Keratinocyte (primary cell): ENCODE data around the gene POU6F2. TPM values are rescaled to one million over a fixed set of nuclear protein-coding genes. Genes with fewer than 3 reads are reported as not detected.

Experiments used
- DNase-seq: peaks from one replicate; pipeline ENCODE4 v3.0.0-alpha.2; 2011; ENCODE audit warnings: low read depth, missing footprints, low spot score
- FAIRE-seq: peaks from 2 replicates; lab custom pipeline; 2011; peaks lifted over from hg19 to GRCh38; lab: Jason Lieb, UNC
- H2AFZ ChIP-seq: 2 replicates; pipeline ENCODE4 v1.6.0; 2012; ENCODE audit warnings: low read length, control low read depth, inconsistent platforms; ENCODE audit not compliant: control insufficient read depth
- H3K27ac ChIP-seq: 2 replicates; pipeline ENCODE4 v1.5.1; 2011; ENCODE audit warnings: low read length; ENCODE audit not compliant: control insufficient read depth, insufficient read depth
- H3K27me3 ChIP-seq: 3 replicates; pipeline ENCODE4 v1.6.0; 2011; ENCODE audit warnings: low read length; ENCODE audit not compliant: control insufficient read depth, insufficient read depth; ENCODE audit errors: extremely low read depth
- H3K36me3 ChIP-seq, 2 experiments: 2 replicates in 1 of 2; 3 replicates in 1 of 2; pipeline ENCODE4 v1.5.1; 2011; ENCODE audit warnings: low read length in 2 of 2, mild to moderate bottlenecking in 1 of 2; ENCODE audit not compliant: control insufficient read depth in 2 of 2, insufficient read depth in 2 of 2; ENCODE audit errors: extremely low read depth in 1 of 2
- H3K4me1 ChIP-seq: 3 replicates; pipeline ENCODE4 v1.5.1; 2011; ENCODE audit warnings: low read length; ENCODE audit not compliant: control insufficient read depth, insufficient read depth; ENCODE audit errors: extremely low read depth
- H3K4me2 ChIP-seq: 3 replicates; pipeline ENCODE4 v1.6.0; 2011; ENCODE audit warnings: low read depth, low read length; ENCODE audit not compliant: control insufficient read depth, insufficient read depth; ENCODE audit errors: extremely low read depth
- H3K4me3 ChIP-seq, 3 experiments: fragments of 200-600 bp in 1 of 3; sonication (generic) in 1 of 3; 2 replicates in 2 of 3; 3 replicates in 1 of 3; pipeline ENCODE4 v1.5.1; 2011 to 2016; ENCODE audit warnings: low read length in 3 of 3, mild to moderate bottlenecking in 3 of 3, control low read depth in 2 of 3, inconsistent platforms in 1 of 3, low read depth in 1 of 3, mixed read lengths in 1 of 3, mixed run types in 1 of 3, moderate library complexity in 1 of 3; ENCODE audit not compliant: control insufficient read depth in 2 of 3, insufficient read depth in 2 of 3; ENCODE audit errors: extremely low read depth in 1 of 3
- H3K79me2 ChIP-seq: 2 replicates; pipeline ENCODE4 v1.6.0; 2012; ENCODE audit warnings: low read length; ENCODE audit not compliant: control insufficient read depth, insufficient read depth
- H3K9ac ChIP-seq: 3 replicates; pipeline ENCODE4 v1.6.0; 2011; ENCODE audit warnings: low read length; ENCODE audit not compliant: control insufficient read depth, insufficient read depth; ENCODE audit errors: extremely low read depth
- H3K9me1 ChIP-seq: 3 replicates; pipeline ENCODE4 v1.6.0; 2011; ENCODE audit warnings: low read length; ENCODE audit not compliant: control insufficient read depth, insufficient read depth; ENCODE audit errors: extremely low read depth
- H3K9me3 ChIP-seq: 2 replicates; pipeline ENCODE4 v1.5.1; 2012; ENCODE audit warnings: low read depth, low read length; ENCODE audit not compliant: control insufficient read depth
- H4K20me1 ChIP-seq: 3 replicates; pipeline ENCODE4 v1.6.0; 2011; ENCODE audit warnings: low read length; ENCODE audit not compliant: control insufficient read depth, insufficient read depth; ENCODE audit errors: extremely low read depth
- CTCF ChIP-seq, 3 experiments: IDR thresholded peaks in 1 of 3; conservative IDR thresholded peaks in 1 of 3; optimal IDR thresholded peaks in 1 of 3; 2 replicates in 2 of 3; 3 replicates in 1 of 3; pipeline versions ENCODE3 to v1.5.1; 2011; ENCODE audit warnings: low read length in 3 of 3, mild to moderate bottlenecking in 3 of 3, moderate library complexity in 2 of 3, control low read depth in 1 of 3, inconsistent platforms in 1 of 3; ENCODE audit not compliant: insufficient read depth in 2 of 3; ENCODE audit errors: extremely low read depth in 1 of 3
- EZH2 ChIP-seq: IDR thresholded peaks from one replicate; pipeline ENCODE4 v1.6.1; 2012; ENCODE audit warnings: inconsistent platforms, mild to moderate bottlenecking, low read length, moderate library complexity
- dilution Hi-C: fragments of 300-500 bp; cut with MboI; formaldehyde crosslinking; loops from one replicate; pipeline ENCODE4 v1.7.0; 2020; ENCODE audit warnings: low sequenced_read_pairs; ENCODE audit not compliant: extremely low pct_ligation_motif_present
- polyA plus RNA-seq, 5 experiments: library from polyadenylated mRNA; depleted of rRNA in 3 of 5; stranded (reverse) in 3 of 5; stranded (forward) in 1 of 5; unstranded in 1 of 5; fragments of >200 nt; gene quantifications; 1 replicate in 1 of 5; 2 replicates in 3 of 5; 3 replicates in 1 of 5; pipeline versions ENCODE4 v1.2.1 to v1.2.3, GENCODE V29; 2011 to 2012; ENCODE audit warnings: missing spikeins in 2 of 5, low read depth in 1 of 5, low replicate concordance in 1 of 5

The POU6F2 gene
- polyA plus RNA-seq, 1 donor (not counting 4 experiments of a cell fraction or from before 2014, with no cell fraction given) = not detected

GRCh38 chr7:39490296-39490695 lies 512.6 kb downstream of the POU6F2 start:
- no peaks in the 10 kb centered on the region for H3K27me3 ChIP-seq
- no peak overlapping the region for H3K4me3 ChIP-seq
- no peaks in the 10 kb centered on the region for H3K4me1 ChIP-seq
- no peak for DNase-seq
- no peak for FAIRE-seq
- no peaks in the 10 kb centered on the region for H3K36me3 ChIP-seq
- no peak overlapping the region for H2AFZ ChIP-seq
- H4K20me1 ChIP-seq = no peaks in the 10 kb centered on the region
- no peak overlapping the region for H3K27ac ChIP-seq
- no peak overlapping the region for H3K9ac ChIP-seq
- H3K9me3 ChIP-seq = no peaks in the 10 kb centered on the region
- no peaks in the 10 kb centered on the region for H3K9me1 ChIP-seq
- dilution Hi-C loops = no loop called here
- no peak overlapping the region for H3K4me2 ChIP-seq
- no peak for TF ChIP-seq CTCF (optimal IDR thresholded peaks at IDR 0.05 in 1 of 3, IDR thresholded peaks at IDR 0.05 in 1 of 3, conservative IDR thresholded peaks at IDR 0.05 in 1 of 3; ENCODE audit: extremely low read depth in 1 of 3, insufficient read depth in 2 of 3, low read length in 3 of 3)
- TF ChIP-seq EZH2 = no peak
- no peaks in the 10 kb centered on the region for H3K79me2 ChIP-seq

- Histone ChIP-seq H3K9ac (no peak overlapping the region), H4K20me1 (no peaks in the 10 kb centered on the region), H3K4me1 (no peaks in the 10 kb centered on the region), H2AFZ (no peak overlapping the region), H3K4me2 (no peak overlapping the region), H3K27ac (no peak overlapping the region), H3K36me3 (no peaks in the 10 kb centered on the region), H3K9me1 (no peaks in the 10 kb centered on the region), H3K27me3 (no peaks in the 10 kb centered on the region), H3K9me3 (no peaks in the 10 kb centered on the region), H3K79me2 (no peaks in the 10 kb centered on the region), H3K4me3 (no peak overlapping the region)
- no peak for FAIRE-seq
- TF ChIP-seq EZH2 (no peak), CTCF (optimal IDR thresholded peaks at IDR 0.05 in 1 of 3, IDR thresholded peaks at IDR 0.05 in 1 of 3, conservative IDR thresholded peaks at IDR 0.05 in 1 of 3; ENCODE audit: extremely low read depth in 1 of 3, insufficient read depth in 2 of 3, low read length in 3 of 3) (no peak)
- dilution Hi-C loops = no loop called here
- DNase-seq = no peak
Observed at GRCh38 chr7:39493934-39494333, 516.2 kb downstream of the POU6F2 start.
